A673 (cell line): Measurements from ENCODE around the gene SUMF1. TPM values are rescaled to one million over a fixed set of nuclear protein-coding genes. Genes with fewer than 3 reads are reported as not detected.

Source experiments
- BruUV-seq: library from RNA; stranded (reverse); fragments of 400-500 nt; replicated peaks from 2 replicates; lab custom pipeline; 2021; lab: Mats Ljungman, UMichigan
- CTCF ChIA-PET: fragments of 300-600 bp; sonication (Branson Sonifier 250); formaldehyde crosslinking; loops from one replicate; lab custom pipeline; 2022; ENCODE audit warnings: antibody characterized with exemption; lab: Charles Lee
- POLR2A ChIA-PET: fragments of 300-600 bp; sonication (Branson Sonifier 250); formaldehyde crosslinking; loops from one replicate; lab custom pipeline; 2022; ENCODE audit warnings: antibody characterized with exemption; ENCODE audit not compliant: low non-redundant PET; lab: Charles Lee
- DNase-seq: peaks from one replicate; pipeline ENCODE4 v3.0.0-alpha.2; 2015; ENCODE audit warnings: low spot score
- H3K27ac ChIP-seq: fragments of 200-600 bp; sonication (generic); 2 replicates; pipeline ENCODE4 v1.5.1; 2016; ENCODE audit warnings: mixed run types, low read depth, mild to moderate bottlenecking, mixed read lengths, antibody characterized with exemption, low read length; ENCODE audit not compliant: poor library complexity, severe bottlenecking
- H3K27me3 ChIP-seq: fragments of 200-600 bp; sonication (generic); replicated peaks from 2 replicates; pipeline ENCODE4 v1.6.1; 2017; ENCODE audit warnings: mixed run types, low read depth, mild to moderate bottlenecking, mixed read lengths, antibody characterized with exemption, low read length; ENCODE audit not compliant: insufficient read depth, poor library complexity
- H3K36me3 ChIP-seq: fragments of 200-600 bp; sonication (generic); 2 replicates; pipeline ENCODE4 v1.6.1; 2016; ENCODE audit warnings: mixed run types, mild to moderate bottlenecking, mixed read lengths, antibody characterized with exemption, low read length; ENCODE audit not compliant: insufficient read depth, poor library complexity, severe bottlenecking
- H3K4me1 ChIP-seq: fragments of 200-600 bp; sonication (generic); 2 replicates; pipeline ENCODE4 v1.6.1; 2017; ENCODE audit warnings: mixed run types, mild to moderate bottlenecking, mixed read lengths, antibody characterized with exemption, low read length; ENCODE audit not compliant: insufficient read depth, poor library complexity, severe bottlenecking
- H3K4me3 ChIP-seq: fragments of 200-600 bp; sonication (generic); 2 replicates; pipeline ENCODE4 v1.5.1; 2016; ENCODE audit warnings: low read depth, mixed run types, mild to moderate bottlenecking, mixed read lengths, low read length; ENCODE audit not compliant: poor library complexity, severe bottlenecking
- H3K9me3 ChIP-seq: fragments of 200-600 bp; sonication (generic); 2 replicates; pipeline ENCODE4 v1.6.1; 2016; ENCODE audit warnings: mixed run types, low read depth, mild to moderate bottlenecking, mixed read lengths, antibody characterized with exemption, low read length; ENCODE audit not compliant: poor library complexity, severe bottlenecking
- EZH2 ChIP-seq: fragments of 200-600 bp; sonication (generic); IDR thresholded peaks from 2 replicates; pipeline ENCODE4 v1.6.1; 2017; ENCODE audit warnings: borderline replicate concordance, low read depth, mild to moderate bottlenecking, mixed read lengths, antibody characterized with exemption, low read length; ENCODE audit not compliant: poor library complexity, severe bottlenecking
- intact Hi-C: fragments of 100-400 bp; cut with micrococcal nuclease; formaldehyde crosslinking; loops from one replicate; pipeline ENCODE4 v1.10.0; 2022; ENCODE audit not compliant: unreplicated experiment
- total RNA-seq: library from RNA; stranded (reverse); gene quantifications from 2 replicates; pipeline ENCODE4 v1.2.3, GENCODE V29; 2021
- TF ChIP-seq, protein P1 (sequence below): fragments of 300-800, 200-600 bp; sonication (generic); conservative IDR thresholded peaks from 2 replicates; pipeline ENCODE4 v1.5.1; 2017; ENCODE audit warnings: low read depth, mild to moderate bottlenecking, antibody characterized with exemption, low read length, moderate library complexity, mixed read lengths

Gene SUMF1
- total RNA-seq, 1 experiment from 2014 or later, result 7.8 TPM

DNA sequence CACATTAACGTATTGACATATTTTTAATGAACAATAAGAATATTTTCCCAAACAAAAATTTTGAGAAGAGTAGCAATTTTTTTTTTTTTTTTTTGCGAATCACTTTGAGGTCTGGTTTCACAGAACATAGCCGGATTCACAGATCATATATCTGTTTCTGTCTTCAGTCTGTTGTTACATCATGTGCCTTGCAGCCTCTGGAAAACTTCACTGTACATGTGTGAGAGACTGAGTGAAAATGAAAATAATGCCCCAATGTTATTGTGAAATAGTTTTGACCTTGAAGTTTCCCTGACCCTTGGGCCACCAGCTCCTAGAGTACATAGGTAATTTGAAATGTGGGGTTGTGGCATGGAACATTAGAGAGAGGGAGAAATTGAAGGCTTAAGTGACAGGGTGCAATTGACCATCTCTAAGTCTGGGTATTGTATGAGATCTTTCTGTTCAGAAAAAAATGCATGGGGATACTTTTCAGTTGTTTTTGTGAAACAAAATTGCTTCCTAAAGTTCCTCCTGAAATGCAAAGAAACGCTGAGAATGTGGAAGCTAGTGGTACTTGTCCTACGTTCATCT, 40.0 kb upstream of the SUMF1 start:
- H3K9me3 ChIP-seq, result no peaks in the 10 kb centered on the region
- H3K36me3 ChIP-seq, result no peaks in the 10 kb centered on the region
- intact Hi-C loops, result no loop called here
- TF ChIP-seq, protein P1, sequence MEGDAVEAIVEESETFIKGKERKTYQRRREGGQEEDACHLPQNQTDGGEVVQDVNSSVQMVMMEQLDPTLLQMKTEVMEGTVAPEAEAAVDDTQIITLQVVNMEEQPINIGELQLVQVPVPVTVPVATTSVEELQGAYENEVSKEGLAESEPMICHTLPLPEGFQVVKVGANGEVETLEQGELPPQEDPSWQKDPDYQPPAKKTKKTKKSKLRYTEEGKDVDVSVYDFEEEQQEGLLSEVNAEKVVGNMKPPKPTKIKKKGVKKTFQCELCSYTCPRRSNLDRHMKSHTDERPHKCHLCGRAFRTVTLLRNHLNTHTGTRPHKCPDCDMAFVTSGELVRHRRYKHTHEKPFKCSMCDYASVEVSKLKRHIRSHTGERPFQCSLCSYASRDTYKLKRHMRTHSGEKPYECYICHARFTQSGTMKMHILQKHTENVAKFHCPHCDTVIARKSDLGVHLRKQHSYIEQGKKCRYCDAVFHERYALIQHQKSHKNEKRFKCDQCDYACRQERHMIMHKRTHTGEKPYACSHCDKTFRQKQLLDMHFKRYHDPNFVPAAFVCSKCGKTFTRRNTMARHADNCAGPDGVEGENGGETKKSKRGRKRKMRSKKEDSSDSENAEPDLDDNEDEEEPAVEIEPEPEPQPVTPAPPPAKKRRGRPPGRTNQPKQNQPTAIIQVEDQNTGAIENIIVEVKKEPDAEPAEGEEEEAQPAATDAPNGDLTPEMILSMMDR, result no peak
- no peak for TF ChIP-seq EZH2
- H3K27me3 ChIP-seq, result no peaks in the 10 kb centered on the region
- peaks cover 3% of the 10 kb centered on the region for H3K4me1 ChIP-seq
- no peak overlapping the region for H3K27ac ChIP-seq
- ChIA-PET CTCF (no interaction called here), POLR2A (no interaction called here)
- no peak for DNase-seq
- no peak overlapping the region for H3K4me3 ChIP-seq
- no TSS peak for BruUV-seq

DNA sequence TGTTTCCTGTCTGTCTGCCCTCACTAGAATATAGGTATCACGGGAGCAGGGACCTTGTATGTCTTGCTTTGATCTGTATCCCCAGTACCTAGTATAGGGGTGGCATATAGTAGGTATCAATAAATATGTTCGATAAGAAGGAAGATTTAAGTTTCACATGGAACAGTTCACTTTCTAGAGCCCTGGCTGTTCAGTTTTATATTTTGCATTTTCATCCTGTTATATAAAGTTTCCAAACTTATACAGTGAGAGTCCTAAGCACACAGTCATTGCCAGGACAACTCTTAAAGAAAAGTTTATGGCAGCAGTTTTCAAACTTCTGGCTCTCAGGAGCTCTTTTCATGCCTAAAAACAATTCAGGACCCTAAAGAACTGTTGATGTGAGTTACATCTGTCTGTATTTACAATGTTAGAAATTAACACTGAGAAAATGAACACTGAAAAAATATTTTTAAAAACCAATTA, 39.5 kb upstream of the SUMF1 start:
- Histone ChIP-seq H3K36me3 (no peaks in the 10 kb centered on the region), H3K4me1 (peaks cover 3% of the 10 kb centered on the region), H3K27me3 (no peaks in the 10 kb centered on the region), H3K27ac (no peak overlapping the region), H3K9me3 (no peaks in the 10 kb centered on the region), H3K4me3 (no peak overlapping the region)
- CTCF ChIA-PET, result no interaction called here
- no TSS peak for BruUV-seq
- intact Hi-C loops, result no loop called here
- POLR2A ChIA-PET, result no interaction called here
- TF ChIP-seq EZH2, result no peak
- TF ChIP-seq, protein P1, result no peak
- no peak for DNase-seq

DNA sequence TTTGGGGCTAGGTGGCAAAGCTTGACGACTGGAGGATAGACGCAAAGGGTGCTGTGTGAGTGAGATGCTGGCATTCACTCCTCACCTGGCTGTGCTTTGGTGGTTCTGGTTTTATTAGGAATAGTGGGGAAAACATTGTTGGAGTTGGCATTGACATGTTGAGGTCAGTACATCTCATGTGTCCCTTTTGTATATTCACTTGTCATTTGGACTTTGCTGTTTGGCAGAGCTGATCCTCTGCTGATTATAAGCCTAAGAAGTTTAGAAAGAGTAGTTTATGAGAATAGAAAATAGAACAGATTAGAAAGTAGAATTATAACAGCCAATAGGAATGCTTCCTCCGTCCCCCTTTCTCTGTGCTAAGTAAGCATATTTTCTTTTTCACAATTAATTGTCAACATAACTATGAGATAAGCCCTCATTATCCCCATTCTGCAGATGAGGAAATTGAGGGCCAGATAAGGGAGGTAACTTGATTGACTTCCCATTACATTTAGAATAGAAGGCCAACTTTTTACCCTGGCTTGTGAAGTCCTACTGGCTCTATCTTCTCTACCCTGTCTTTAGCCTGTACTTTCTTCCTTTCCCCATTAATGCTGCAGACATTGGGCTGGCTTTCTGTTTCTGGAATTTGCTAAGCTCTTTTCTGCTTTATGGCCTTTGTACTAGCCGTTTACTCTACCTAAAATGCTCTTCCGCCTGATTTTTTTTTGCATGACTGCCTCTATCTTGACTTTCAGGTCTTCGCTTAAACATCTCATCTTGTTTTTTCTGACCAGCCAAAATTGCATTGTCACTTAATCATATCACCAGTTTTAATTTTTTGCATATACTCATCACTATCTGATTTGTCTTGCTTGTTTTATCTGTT, 38.9 kb upstream of the SUMF1 start:
- H3K4me3 ChIP-seq, result no peak overlapping the region
- peaks cover 3% of the 10 kb centered on the region for H3K4me1 ChIP-seq
- CTCF ChIA-PET, result no interaction called here
- no peak for TF ChIP-seq EZH2
- TF ChIP-seq, protein P1, result no peak
- DNase-seq, result no peak
- intact Hi-C loops, result no loop called here
- BruUV-seq, result no TSS peak
- POLR2A ChIA-PET, result no interaction called here
- no peaks in the 10 kb centered on the region for H3K27me3 ChIP-seq
- H3K9me3 ChIP-seq, result no peaks in the 10 kb centered on the region
- no peak overlapping the region for H3K27ac ChIP-seq
- no peaks in the 10 kb centered on the region for H3K36me3 ChIP-seq
